IMR-90 (cell line): Measurements from ENCODE around the gene DRD5. TPM values are rescaled to one million over a fixed set of nuclear protein-coding genes. Genes with fewer than 3 reads are reported as not detected.

Experiments
- ATAC-seq: fragments of 200-7000 bp; cut with Tn5 transposase; 2 replicates; pipeline ENCODE4 v1.9.1; 2020; ENCODE audit warnings: low read depth, mild to moderate bottlenecking, moderate library complexity
- BruUV-seq: library from RNA; stranded (reverse); fragments of 400-500 nt; replicated peaks from 2 replicates; lab custom pipeline; 2021; lab: Mats Ljungman, UMichigan
- CTCF ChIA-PET: fragments of 300-600 bp; formaldehyde crosslinking; extraction: SDS; loops from one replicate; lab custom pipeline; 2021; ENCODE audit warnings: antibody characterized with exemption; lab: Yijun Ruan, JAX
- POLR2A ChIA-PET: fragments of 300-600 bp; sonication (Branson Sonifier 250); formaldehyde crosslinking; loops from one replicate; lab custom pipeline; 2022; ENCODE audit warnings: antibody characterized with exemption; ENCODE audit not compliant: unreplicated experiment; lab: Charles Lee
- DNase-seq: peaks from one replicate; pipeline ENCODE4 v3.0.0; 2013
- H2AFZ ChIP-seq: replicated peaks from 2 replicates; pipeline ENCODE3; 2013; ENCODE audit warnings: low read length, mild to moderate bottlenecking; ENCODE audit not compliant: poor library complexity
- H2AK5ac ChIP-seq: 2 replicates; pipeline ENCODE4 v1.6.1; 2013; ENCODE audit warnings: low read depth, low read length, inconsistent platforms
- H2AK9ac ChIP-seq: replicated peaks from 2 replicates; pipeline ENCODE3; 2013; ENCODE audit warnings: mild to moderate bottlenecking, low read depth, low read length, moderate library complexity; ENCODE audit not compliant: poor library complexity
- H2BK120ac ChIP-seq: 2 replicates; pipeline ENCODE4 v1.6.1; 2013; ENCODE audit warnings: low read depth, low read length, inconsistent platforms
- H2BK15ac ChIP-seq: 3 replicates; pipeline ENCODE4 v1.6.1; 2013; ENCODE audit warnings: low read depth, low read length, inconsistent platforms
- H2BK20ac ChIP-seq: 2 replicates; pipeline ENCODE4 v1.6.1; 2013; ENCODE audit warnings: low read depth, mild to moderate bottlenecking, inconsistent platforms, low read length, moderate library complexity
- H2BK5ac ChIP-seq: 2 replicates; pipeline ENCODE4 v1.6.1; 2013; ENCODE audit warnings: mild to moderate bottlenecking, low read depth, low read length, inconsistent platforms; ENCODE audit not compliant: poor library complexity, severe bottlenecking
- H3K14ac ChIP-seq: replicated peaks from 2 replicates; pipeline ENCODE4 v1.6.1; 2013; ENCODE audit warnings: low read depth, low read length, inconsistent platforms
- H3K18ac ChIP-seq: 2 replicates; pipeline ENCODE4 v1.6.1; 2013; ENCODE audit warnings: low read depth, low read length, control low read depth
- H3K23ac ChIP-seq: 2 replicates; pipeline ENCODE4 v1.6.1; 2013; ENCODE audit warnings: low read depth, low read length, inconsistent platforms
- H3K27ac ChIP-seq: 2 replicates; pipeline ENCODE4 v1.5.1; 2013; ENCODE audit warnings: mild to moderate bottlenecking, control low read depth, low read length; ENCODE audit not compliant: insufficient read depth
- H3K27me3 ChIP-seq: 2 replicates; pipeline ENCODE4 v1.6.1; 2013; ENCODE audit warnings: low read length; ENCODE audit not compliant: control insufficient read depth, insufficient read depth
- H3K36me3 ChIP-seq: 2 replicates; pipeline ENCODE4 v1.6.1; 2013; ENCODE audit warnings: low read length, mixed read lengths; ENCODE audit not compliant: control insufficient read depth, insufficient read depth
- H3K4ac ChIP-seq: 2 replicates; pipeline ENCODE4 v1.6.1; 2013; ENCODE audit warnings: low read depth, low read length, inconsistent platforms
- H3K4me1 ChIP-seq: 2 replicates; pipeline ENCODE4 v1.6.1; 2013; ENCODE audit warnings: low read length, mixed read lengths; ENCODE audit not compliant: control insufficient read depth, insufficient read depth
- H3K4me2 ChIP-seq: 2 replicates; pipeline ENCODE4 v1.6.1; 2013; ENCODE audit warnings: low read depth, mild to moderate bottlenecking, control low read depth, low read length, moderate library complexity
- H3K4me3 ChIP-seq: 2 replicates; pipeline ENCODE4 v1.5.1; 2013; ENCODE audit warnings: low read depth, mild to moderate bottlenecking, control low read depth, low read length, moderate library complexity; ENCODE audit not compliant: insufficient read depth
- H3K56ac ChIP-seq: 2 replicates; pipeline ENCODE4 v1.6.1; 2013; ENCODE audit warnings: low read length, inconsistent platforms; ENCODE audit not compliant: insufficient read depth; ENCODE audit errors: extremely low read depth
- H3K79me1 ChIP-seq, 2 experiments: 2 replicates each; pipeline ENCODE4 v1.6.1; 2013; ENCODE audit warnings: low read length in 2 of 2, inconsistent platforms in 1 of 2, low read depth in 1 of 2
- H3K9ac ChIP-seq: 2 replicates; pipeline ENCODE4 v1.6.1; 2013; ENCODE audit warnings: low read depth, low read length, control low read depth
- H3K9me1 ChIP-seq: 2 replicates; pipeline ENCODE4 v1.6.1; 2013; ENCODE audit warnings: low read length, inconsistent platforms; ENCODE audit not compliant: insufficient read depth
- H3K9me3 ChIP-seq: 2 replicates; pipeline ENCODE4 v1.6.1; 2013; ENCODE audit warnings: low read length; ENCODE audit not compliant: control insufficient read depth, insufficient read depth
- H4K20me1 ChIP-seq: 2 replicates; pipeline ENCODE4 v1.6.1; 2013; ENCODE audit warnings: low read length, inconsistent platforms; ENCODE audit not compliant: insufficient read depth
- H4K5ac ChIP-seq: 2 replicates; pipeline ENCODE4 v1.6.1; 2013; ENCODE audit warnings: mild to moderate bottlenecking, low read depth, low read length, control low read depth
- H4K8ac ChIP-seq, 2 experiments: 2 replicates each; pipeline ENCODE4 v1.6.1; 2013; ENCODE audit warnings: low read depth in 2 of 2, low read length in 2 of 2, control low read depth in 1 of 2, inconsistent platforms in 1 of 2
- H4K91ac ChIP-seq: 2 replicates; pipeline ENCODE4 v1.6.1; 2013; ENCODE audit warnings: low read depth, low read length, inconsistent platforms; ENCODE audit not compliant: insufficient read depth
- BHLHE40 ChIP-seq: fragments of 150-350 bp; IDR thresholded peaks from 2 replicates; pipeline ENCODE4 v1.6.1; 2016; ENCODE audit warnings: mild to moderate bottlenecking, low read depth, low read length
- CEBPB ChIP-seq: IDR thresholded peaks from 2 replicates; pipeline ENCODE4 v1.6.1; 2012; ENCODE audit warnings: low read depth, low read length, improper control_type of control experiment
- CHD1 ChIP-seq: IDR thresholded peaks from 2 replicates; pipeline ENCODE4 v1.6.1; 2012; ENCODE audit warnings: low read depth, low read length, improper control_type of control experiment
- CTCF ChIP-seq: conservative IDR thresholded peaks from 2 replicates; pipeline ENCODE4 v1.5.1; 2012; ENCODE audit warnings: mild to moderate bottlenecking, low read depth, low read length, improper control_type of control experiment
- ELK1 ChIP-seq: fragments of 150-350 bp; IDR thresholded peaks from 2 replicates; pipeline ENCODE4 v1.6.1; 2016; ENCODE audit warnings: low read depth, mild to moderate bottlenecking, low read length, moderate library complexity, borderline replicate concordance
- FOS ChIP-seq: fragments of 150-350 bp; IDR thresholded peaks from 2 replicates; pipeline ENCODE4 v1.6.1; 2016; ENCODE audit warnings: low read depth, low read length
- MAFK ChIP-seq: IDR thresholded peaks from 2 replicates; pipeline ENCODE4 v1.6.1; 2012; ENCODE audit warnings: low read depth, low read length, improper control_type of control experiment
- MAZ ChIP-seq: IDR thresholded peaks from 2 replicates; pipeline ENCODE4 v1.6.1; 2012; ENCODE audit warnings: low read depth, mild to moderate bottlenecking, low read length, improper control_type of control experiment, moderate library complexity, borderline replicate concordance
- MXI1 ChIP-seq: IDR thresholded peaks from 2 replicates; pipeline ENCODE4 v1.6.1; 2012; ENCODE audit warnings: low read depth, mild to moderate bottlenecking, low read length, moderate library complexity, borderline replicate concordance
- NFE2L2 ChIP-seq: fragments of 150-350 bp; IDR thresholded peaks from 2 replicates; pipeline ENCODE4 v1.6.1; 2016; ENCODE audit warnings: low read depth, mild to moderate bottlenecking, low read length
- POLR2A ChIP-seq: IDR thresholded peaks from 2 replicates; pipeline ENCODE4 v1.6.1; 2012; ENCODE audit warnings: mild to moderate bottlenecking, low read depth, low read length
- RAD21 ChIP-seq: IDR thresholded peaks from 2 replicates; pipeline ENCODE4 v1.6.1; 2012; ENCODE audit warnings: low read length, improper control_type of control experiment
- RCOR1 ChIP-seq: IDR thresholded peaks from 2 replicates; pipeline ENCODE4 v1.6.1; 2012; ENCODE audit warnings: mild to moderate bottlenecking, low read length, improper control_type of control experiment; ENCODE audit not compliant: insufficient replicate concordance
- RFX5 ChIP-seq: IDR thresholded peaks from 2 replicates; pipeline ENCODE4 v1.8.0; 2012; ENCODE audit warnings: low read depth, mild to moderate bottlenecking, low read length, moderate library complexity
- SMC3 ChIP-seq: fragments of 150-350 bp; IDR thresholded peaks from 2 replicates; pipeline ENCODE4 v1.6.1; 2016; ENCODE audit warnings: low read depth, mild to moderate bottlenecking, antibody characterized with exemption, low read length, moderate library complexity
- WGBS, 2 experiments: methylation state at CpG; one replicate each; pipeline versions ENCODE4 v1.1.5 to v1.1.7; 2013; ENCODE audit warnings: missing lambda C conversion rate in 2 of 2; ENCODE audit not compliant: insufficient read length in 1 of 2; ENCODE audit errors: extremely low coverage in 2 of 2; 5-methylcytosine and 5-hydroxymethylcytosine counted together
- dilution Hi-C: fragments of 300-500 bp; cut with HindIII; formaldehyde crosslinking; loops from one replicate; pipeline ENCODE4 v1.14.3; 2018; ENCODE audit warnings: low sequenced_read_pairs; ENCODE audit not compliant: unreplicated experiment
- in situ Hi-C: fragments of 300-500 bp; cut with MboI; formaldehyde crosslinking; loops from 3 replicates; pipeline ENCODE4 v1.14.3; 2019; ENCODE audit warnings: low sequenced_read_pairs, inconsistent platforms, mixed read lengths
- intact Hi-C: fragments of 100-400 bp; cut with micrococcal nuclease; formaldehyde crosslinking; loops from 2 replicates; pipeline ENCODE4 v1.10.0; 2022
- polyA plus RNA-seq, 3 experiments: library from polyadenylated mRNA; depleted of rRNA; stranded (reverse); fragments of >200 nt; gene quantifications; 2 replicates each; pipeline ENCODE4 v1.2.3, GENCODE V29; 2012; ENCODE audit warnings: low replicate concordance in 1 of 3
- total RNA-seq: library from RNA; depleted of rRNA; stranded (reverse); fragments of >200 nt; gene quantifications from 2 replicates; pipeline ENCODE4 v1.2.3, GENCODE V29; 2012
- TF ChIP-seq, protein P1 (sequence below): fragments of 150-350 bp; IDR thresholded peaks from 2 replicates; pipeline ENCODE4 v1.6.1; 2017; ENCODE audit warnings: mild to moderate bottlenecking, antibody characterized with exemption, low read length, low read depth

DRD5 gene
- total and polyA plus RNA-seq, 2 of the 4 experiments (the other 2 are of a cell fraction) = not detected

GRCh38 chr4:9758641-9759317, 22.7 kb upstream of the DRD5 start:
- DNase-seq (no peak), ATAC-seq (no peak)
- Histone ChIP-seq H3K56ac (no peak overlapping the region), H3K79me1 (no peaks in the 10 kb centered on the region), H4K91ac (no peak overlapping the region), H3K4me1 (no peaks in the 10 kb centered on the region), H3K14ac (no peak overlapping the region), H4K20me1 (no peaks in the 10 kb centered on the region), H4K5ac (no peak overlapping the region), H3K4ac (no peak overlapping the region), H4K8ac (no peak overlapping the region), H3K9ac (no peak overlapping the region), H3K9me3 (no peaks in the 10 kb centered on the region), H3K4me3 (no peak overlapping the region), H3K18ac (no peak overlapping the region), H3K23ac (no peak overlapping the region), H3K27ac (no peak overlapping the region), H2AFZ (no peak overlapping the region), H2AK9ac (no peak overlapping the region), H3K4me2 (no peak overlapping the region), H2AK5ac (no peak overlapping the region), H3K27me3 (no peaks in the 10 kb centered on the region), H3K36me3 (no peaks in the 10 kb centered on the region), H2BK15ac (no peak overlapping the region), H2BK5ac (no peak overlapping the region), H2BK20ac (no peak overlapping the region), H2BK120ac (no peak overlapping the region), H3K9me1 (no peaks in the 10 kb centered on the region)
- no CpG with 5 or more reads among the region's 32 CpGs for WGBS, 2 experiments
- BruUV-seq = no TSS peak
- dilution Hi-C loops = no loop called here
- TF ChIP-seq, protein P1, sequence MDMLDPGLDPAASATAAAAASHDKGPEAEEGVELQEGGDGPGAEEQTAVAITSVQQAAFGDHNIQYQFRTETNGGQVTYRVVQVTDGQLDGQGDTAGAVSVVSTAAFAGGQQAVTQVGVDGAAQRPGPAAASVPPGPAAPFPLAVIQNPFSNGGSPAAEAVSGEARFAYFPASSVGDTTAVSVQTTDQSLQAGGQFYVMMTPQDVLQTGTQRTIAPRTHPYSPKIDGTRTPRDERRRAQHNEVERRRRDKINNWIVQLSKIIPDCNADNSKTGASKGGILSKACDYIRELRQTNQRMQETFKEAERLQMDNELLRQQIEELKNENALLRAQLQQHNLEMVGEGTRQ = no peak
- TF ChIP-seq RFX5 (no peak), CHD1 (no peak), POLR2A (no peak), BHLHE40 (no peak), ELK1 (no peak), RAD21 (no peak), MXI1 (no peak), SMC3 (no peak), FOS (no peak), CTCF (no peak), RCOR1 (no peak), NFE2L2 (no peak), MAZ (no peak), CEBPB (no peak), MAFK (no peak)
- CTCF ChIA-PET = no interaction called here
- in situ Hi-C loops = no loop called here
- intact Hi-C loops = no loop called here
- POLR2A ChIA-PET = no interaction called here
